HepG2 (cell line): ENCODE results near the gene CCDC85A. TPM values are rescaled to one million over a fixed set of nuclear protein-coding genes. Genes with fewer than 3 reads are reported as not detected.

ENCODE experiments used
- ATAC-seq: fragments of 200-7000 bp; cut with Tn5 transposase; 3 replicates; pipeline ENCODE4 v1.9.1; 2020; ENCODE audit warnings: mild to moderate bottlenecking, moderate library complexity
- BruUV-seq: library from RNA; stranded (reverse); fragments of 400-500 nt; replicated peaks from 2 replicates; lab custom pipeline; 2021; lab: Mats Ljungman, UMichigan
- CTCF ChIA-PET: fragments of 300-600 bp; formaldehyde crosslinking; extraction: SDS; loops from one replicate; lab custom pipeline; 2021; ENCODE audit warnings: low total read pairs, inconsistent platforms, low intra/inter-chr PET ratio; lab: Yijun Ruan, JAX
- POLR2A ChIA-PET: fragments of 350-600 bp; sonication (Branson Sonifier 250); formaldehyde crosslinking; loops from one replicate; lab custom pipeline; 2020; ENCODE audit warnings: antibody characterized with exemption, inconsistent platforms; lab: Yijun Ruan, JAX
- DNase-seq: peaks from one replicate; pipeline ENCODE4 v3.0.0-alpha.2; 2015; ENCODE audit warnings: low spot score
- FAIRE-seq: peaks from 3 replicates; lab custom pipeline; 2011; peaks lifted over from hg19 to GRCh38; lab: Jason Lieb, UNC
- H2AFZ ChIP-seq: one replicate; pipeline ENCODE4 v1.6.1; 2011; ENCODE audit warnings: low read length, inconsistent platforms
- H3K27ac ChIP-seq: fragments of 300-600 bp; 3 replicates; pipeline ENCODE4 v1.8.0; 2011; ENCODE audit warnings: mixed run types, mild to moderate bottlenecking, mixed read lengths, low read length, inconsistent platforms; ENCODE audit not compliant: insufficient read depth; ENCODE audit errors: extremely low read length
- H3K27me3 ChIP-seq, 2 experiments: fragments of 200-600 bp in 1 of 2; 2 replicates in 1 of 2; 3 replicates in 1 of 2; pipeline versions ENCODE4 v1.6.0 to v1.8.0; 2011; ENCODE audit warnings: low read length in 2 of 2, mild to moderate bottlenecking in 2 of 2, moderate library complexity in 2 of 2, inconsistent platforms in 1 of 2; ENCODE audit not compliant: insufficient read depth in 2 of 2, control insufficient read depth in 1 of 2
- H3K36me3 ChIP-seq, 2 experiments: fragments of 200-600 bp in 1 of 2; replicated peaks in 1 of 2; 2 replicates in 1 of 2; 3 replicates in 1 of 2; pipeline versions ENCODE4 v1.5.1 to v1.8.0; 2011; ENCODE audit warnings: low read length in 2 of 2, inconsistent platforms in 1 of 2; ENCODE audit not compliant: insufficient read depth in 2 of 2, control insufficient read depth in 1 of 2
- H3K4me1 ChIP-seq: 2 replicates; pipeline ENCODE4 v1.5.1; 2012; ENCODE audit warnings: low read length, inconsistent platforms; ENCODE audit not compliant: insufficient read depth
- H3K4me2 ChIP-seq: 2 replicates; pipeline ENCODE4 v1.6.0; 2011; ENCODE audit warnings: low read depth, low read length, inconsistent platforms
- H3K4me3 ChIP-seq, 3 experiments: fragments of 200-600 bp in 1 of 3; sonication (generic), shearing (Covaris generic) in 1 of 3; replicated peaks in 1 of 3; 2 replicates each; pipeline ENCODE4 v1.5.1; 2011 to 2016; ENCODE audit warnings: low read length in 3 of 3, inconsistent platforms in 2 of 3, low read depth in 2 of 3, mild to moderate bottlenecking in 2 of 3, control low read depth in 1 of 3, mixed read lengths in 1 of 3; ENCODE audit not compliant: insufficient read depth in 1 of 3
- H3K79me2 ChIP-seq: one replicate; pipeline ENCODE4 v1.6.1; 2011; ENCODE audit warnings: low read length, inconsistent platforms; ENCODE audit not compliant: insufficient read depth
- H3K9ac ChIP-seq: 2 replicates; pipeline ENCODE4 v1.6.0; 2011; ENCODE audit warnings: mild to moderate bottlenecking, low read depth, low read length, inconsistent platforms; ENCODE audit not compliant: insufficient read depth
- H3K9me3 ChIP-seq: 2 replicates; pipeline ENCODE4 v1.5.1; 2012; ENCODE audit warnings: mild to moderate bottlenecking, low read length
- H4K20me1 ChIP-seq: 2 replicates; pipeline ENCODE4 v1.6.0; 2011; ENCODE audit warnings: inconsistent platforms, mild to moderate bottlenecking, low read length, moderate library complexity; ENCODE audit not compliant: insufficient read depth
- DMAP1 ChIP-seq: IDR thresholded peaks from 2 replicates; pipeline ENCODE4 v1.6.1; 2016
- ERF ChIP-seq: IDR thresholded peaks from 2 replicates; pipeline ENCODE4 v1.6.1; 2018; ENCODE audit warnings: missing biosample characterization, missing genetic modification reagents
- MATR3 ChIP-seq: sonication (generic); formaldehyde crosslinking; IDR thresholded peaks from 2 replicates; pipeline ENCODE4 v1.4.0; 2020; ENCODE audit warnings: missing genetic modification reagents
- NFIB ChIP-seq: sonication (generic); formaldehyde crosslinking; IDR thresholded peaks from 2 replicates; pipeline ENCODE4 v1.9.0; 2021; ENCODE audit warnings: missing genetic modification reagents, mild to moderate bottlenecking, borderline replicate concordance
- RAD51 ChIP-seq: fragments of 450-650 bp; IDR thresholded peaks from 2 replicates; pipeline ENCODE4 v1.6.1; 2016; ENCODE audit warnings: borderline replicate concordance
- REL ChIP-seq: sonication (generic); formaldehyde crosslinking; conservative IDR thresholded peaks from 2 replicates; pipeline ENCODE4 v1.8.0; 2022; ENCODE audit warnings: mild to moderate bottlenecking, missing genetic modification reagents, moderate library complexity
- SPEN ChIP-seq: sonication (generic); formaldehyde crosslinking; IDR thresholded peaks from 2 replicates; pipeline ENCODE4 v1.5.1; 2020; ENCODE audit warnings: low read depth, mild to moderate bottlenecking, missing genetic modification reagents
- SYNCRIP ChIP-seq: fragments of 200-400 bp; formaldehyde crosslinking; IDR thresholded peaks from 2 replicates; pipeline ENCODE4 v1.6.1; 2018; ENCODE audit warnings: mild to moderate bottlenecking, low read depth, low read length; ENCODE audit not compliant: insufficient read depth
- TCF7 ChIP-seq: sonication (generic); IDR thresholded peaks from 2 replicates; pipeline ENCODE4 v1.6.1; 2016; ENCODE audit warnings: antibody characterized with exemption, low read depth
- ZFP37 ChIP-seq: sonication (generic); formaldehyde crosslinking; IDR thresholded peaks from 2 replicates; pipeline ENCODE4 v1.4.0; 2020; ENCODE audit warnings: missing genetic modification reagents, borderline replicate concordance
- ZNF234 ChIP-seq: sonication (generic); formaldehyde crosslinking; conservative IDR thresholded peaks from 2 replicates; pipeline ENCODE4 v1.5.1; 2020; ENCODE audit warnings: mild to moderate bottlenecking, missing genetic modification reagents
- ZNF34 ChIP-seq: sonication (generic); formaldehyde crosslinking; IDR thresholded peaks from 2 replicates; pipeline ENCODE4 v1.4.0; 2020; ENCODE audit warnings: mild to moderate bottlenecking, missing genetic modification reagents, borderline replicate concordance
- WGBS: methylation state at CpG from one replicate; pipeline ENCODE4 v1.1.6; 2017; ENCODE audit warnings: low lambda C conversion rate; 5-methylcytosine and 5-hydroxymethylcytosine counted together
- in situ Hi-C: cut with HindIII; loops from 2 replicates; pipeline ENCODE4 v1.10.0; 2017; ENCODE audit warnings: low pct_unique_long_range_greater_than_20kb; ENCODE audit not compliant: extremely low pct_ligation_motif_present
- intact Hi-C: fragments of 100-400 bp; cut with micrococcal nuclease; formaldehyde crosslinking; loops from one replicate; pipeline ENCODE4 v1.10.0; 2022; ENCODE audit not compliant: unreplicated experiment
- polyA plus RNA-seq, 8 experiments: library from polyadenylated mRNA; depleted of rRNA in 3 of 8; stranded (reverse) in 7 of 8; unstranded in 1 of 8; fragments of >200 nt; fragmentation: Illumina TruSeq in 4 of 8; extraction: Trizol in 4 of 8; gene quantifications; 2 replicates each; pipeline versions ENCODE4 v1.2.1 to v1.2.3, GENCODE V29; 2011 to 2016; ENCODE audit warnings: low read depth in 4 of 8, missing spikeins in 1 of 8, mixed read lengths in 1 of 8; ENCODE audit not compliant: insufficient read depth in 1 of 8
- total RNA-seq, 5 experiments: library from RNA; depleted of rRNA; stranded (reverse); fragments of >200 nt; fragmentation: Illumina TruSeq; extraction: Trizol; gene quantifications; 2 replicates each; pipeline ENCODE4 v1.2.3, GENCODE V29; 2016; ENCODE audit warnings: low read depth in 1 of 5
- TF ChIP-seq, protein P1 (sequence below), 2 experiments: sonication (generic) in 1 of 2; formaldehyde crosslinking in 1 of 2; IDR thresholded peaks; 2 replicates each; pipeline versions ENCODE4 v1.5.1 to v1.6.1; 2011 to 2020; ENCODE audit warnings: borderline replicate concordance in 1 of 2, low read depth in 1 of 2, low read length in 1 of 2, mild to moderate bottlenecking in 1 of 2, missing genetic modification reagents in 1 of 2, moderate library complexity in 1 of 2
- TF ChIP-seq, protein P2 (sequence below): sonication (generic); formaldehyde crosslinking; IDR thresholded peaks from 2 replicates; pipeline ENCODE4 v1.5.1; 2020; ENCODE audit warnings: mild to moderate bottlenecking, missing genetic modification reagents, moderate library complexity

The CCDC85A gene
- total and polyA plus RNA-seq, 2 of the 13 experiments (the other 11 are each of a cell fraction or from before 2014, with no cell fraction given), result not detected

DNA sequence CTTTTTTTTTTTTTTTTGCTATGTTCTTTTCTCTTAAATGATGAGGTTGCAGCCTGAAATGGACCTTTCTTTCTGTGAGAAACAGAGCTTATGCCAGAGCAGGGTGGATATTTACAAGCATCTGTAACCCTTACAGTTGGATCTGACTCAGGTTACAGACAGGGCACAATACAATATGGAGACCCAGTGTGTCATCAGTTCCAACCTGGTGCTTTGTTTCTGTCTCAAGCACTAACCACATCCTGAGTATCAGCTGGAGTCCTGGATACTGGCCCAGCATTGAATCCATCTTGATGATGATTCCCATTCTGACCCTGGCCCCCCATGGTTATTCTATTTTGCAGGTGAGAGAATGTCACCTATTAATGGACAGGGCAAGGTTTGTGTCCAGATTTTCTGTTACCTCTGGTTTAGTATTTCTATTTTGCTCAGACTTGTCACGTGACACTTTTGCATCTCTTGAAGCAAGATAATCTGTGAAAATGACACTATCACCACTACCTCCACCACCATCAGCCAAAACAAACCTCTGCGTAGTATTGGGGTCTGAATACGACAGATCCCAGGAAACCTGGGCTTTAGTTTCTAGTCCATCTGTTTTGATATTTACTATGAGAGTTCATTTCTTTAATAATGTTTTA, 174.0 kb downstream of the CCDC85A start:
- DNase-seq (no peak), ATAC-seq (no peak), FAIRE-seq (no peak)
- no TSS peak for BruUV-seq
- Histone ChIP-seq H2AFZ (no peak overlapping the region), H3K36me3 (no peaks in the 10 kb centered on the region), H4K20me1 (no peaks in the 10 kb centered on the region), H3K27me3 (no peaks in the 10 kb centered on the region), H3K79me2 (no peaks in the 10 kb centered on the region), H3K9me3 (no peaks in the 10 kb centered on the region), H3K27ac (no peak overlapping the region), H3K9ac (no peak overlapping the region), H3K4me3 (no peak overlapping the region), H3K4me1 (no peaks in the 10 kb centered on the region), H3K4me2 (no peak overlapping the region)
- TF ChIP-seq RAD51, result peak; percentile 87
- TF ChIP-seq, protein P1, sequence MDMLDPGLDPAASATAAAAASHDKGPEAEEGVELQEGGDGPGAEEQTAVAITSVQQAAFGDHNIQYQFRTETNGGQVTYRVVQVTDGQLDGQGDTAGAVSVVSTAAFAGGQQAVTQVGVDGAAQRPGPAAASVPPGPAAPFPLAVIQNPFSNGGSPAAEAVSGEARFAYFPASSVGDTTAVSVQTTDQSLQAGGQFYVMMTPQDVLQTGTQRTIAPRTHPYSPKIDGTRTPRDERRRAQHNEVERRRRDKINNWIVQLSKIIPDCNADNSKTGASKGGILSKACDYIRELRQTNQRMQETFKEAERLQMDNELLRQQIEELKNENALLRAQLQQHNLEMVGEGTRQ (IDR thresholded peaks at IDR 0.05; ENCODE audit: low read depth, low read length), result peak; percentile 57
- TF ChIP-seq, protein P1 (CRISPR knock-in tag; IDR thresholded peaks at IDR 0.05; ENCODE audit: borderline replicate concordance), result no peak
- TF ChIP-seq ZNF234, result no peak
- TF ChIP-seq NFIB (CRISPR knock-in tag), result no peak
- intact Hi-C loops, result no loop called here
- POLR2A ChIA-PET, result no interaction called here
- in situ Hi-C loops, result no loop called here
- WGBS, result 48% methylated on average over 3 of the region's 3 CpGs
- CTCF ChIA-PET, result no interaction called here

- no peaks in the 10 kb centered on the region for H3K4me1 ChIP-seq
- in situ Hi-C loops, result no loop called here
- WGBS, result 2% methylated on average over 2 of the region's 2 CpGs
- DNase-seq, result no peak
- no peak overlapping the region for H2AFZ ChIP-seq
- no TSS peak for BruUV-seq
- no peak for FAIRE-seq
- H3K4me2 ChIP-seq, result no peak overlapping the region
- H3K27ac ChIP-seq, result no peak overlapping the region
- POLR2A ChIA-PET, result no interaction called here
- no peaks in the 10 kb centered on the region for H3K36me3 ChIP-seq
- no peaks in the 10 kb centered on the region for H3K79me2 ChIP-seq
- H3K9ac ChIP-seq, result no peak overlapping the region
- no peaks in the 10 kb centered on the region for H3K27me3 ChIP-seq
- H4K20me1 ChIP-seq, result no peaks in the 10 kb centered on the region
- no peak overlapping the region for H3K4me3 ChIP-seq
- no peaks in the 10 kb centered on the region for H3K9me3 ChIP-seq
- CTCF ChIA-PET, result no interaction called here
- no peak for ATAC-seq
- intact Hi-C loops, result loop anchor here (5.0 kb wide), 1 partner anchor 1620 kb away; no protein-coding TSS in a partner anchor
- TF ChIP-seq DMAP1 (CRISPR knock-in tag), result no peak
- no peak for TF ChIP-seq ZNF34 (CRISPR knock-in tag)
- no peak for TF ChIP-seq SPEN (CRISPR knock-in tag)
- no peak for TF ChIP-seq TCF7
- TF ChIP-seq, protein P2, sequence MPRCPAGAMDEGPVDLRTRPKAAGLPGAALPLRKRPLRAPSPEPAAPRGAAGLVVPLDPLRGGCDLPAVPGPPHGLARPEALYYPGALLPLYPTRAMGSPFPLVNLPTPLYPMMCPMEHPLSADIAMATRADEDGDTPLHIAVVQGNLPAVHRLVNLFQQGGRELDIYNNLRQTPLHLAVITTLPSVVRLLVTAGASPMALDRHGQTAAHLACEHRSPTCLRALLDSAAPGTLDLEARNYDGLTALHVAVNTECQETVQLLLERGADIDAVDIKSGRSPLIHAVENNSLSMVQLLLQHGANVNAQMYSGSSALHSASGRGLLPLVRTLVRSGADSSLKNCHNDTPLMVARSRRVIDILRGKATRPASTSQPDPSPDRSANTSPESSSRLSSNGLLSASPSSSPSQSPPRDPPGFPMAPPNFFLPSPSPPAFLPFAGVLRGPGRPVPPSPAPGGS, result no peak
- TF ChIP-seq ERF (CRISPR knock-in tag), result no peak
- TF ChIP-seq MATR3 (CRISPR knock-in tag), result no peak
- TF ChIP-seq ZFP37 (CRISPR knock-in tag), result no peak
- no peak for TF ChIP-seq SYNCRIP
- TF ChIP-seq REL, result no peak
Measured at GRCh38 chr2:56361844-56362243, 178.1 kb downstream of the CCDC85A start.
